IPS DF 6.9 (cell line): Measurements from ENCODE around the gene C4orf36.

Source experiments
- DNase-seq: peaks from one replicate; pipeline ENCODE4 v3.0.0-alpha.2; 2013; ENCODE audit warnings: low read depth, low spot score
- H3K27ac ChIP-seq: one replicate; pipeline ENCODE4 v1.5.1; 2013; ENCODE audit warnings: low read length, control low read depth
- H3K27me3 ChIP-seq: 2 replicates; pipeline ENCODE4 v1.6.1; 2013; ENCODE audit warnings: mild to moderate bottlenecking, low read length; ENCODE audit not compliant: control insufficient read depth, insufficient read depth
- H3K36me3 ChIP-seq: 2 replicates; pipeline ENCODE4 v1.6.1; 2013; ENCODE audit warnings: low read length; ENCODE audit not compliant: control insufficient read depth, insufficient read depth
- H3K4me1 ChIP-seq: 2 replicates; pipeline ENCODE4 v1.6.1; 2013; ENCODE audit warnings: low read length; ENCODE audit not compliant: control insufficient read depth, insufficient read depth
- H3K4me3 ChIP-seq: 2 replicates; pipeline ENCODE4 v1.5.1; 2013; ENCODE audit warnings: mild to moderate bottlenecking, low read length
- H3K9me3 ChIP-seq: 2 replicates; pipeline ENCODE4 v1.6.1; 2013; ENCODE audit warnings: low read length, inconsistent platforms; ENCODE audit not compliant: control insufficient read depth, insufficient read depth
- WGBS: extraction: QIAGEN DNeasy Blood & Tissue Kit; methylation state at CpG from one replicate; pipeline ENCODE4 v1.1.7; 2013; ENCODE audit warnings: mixed read lengths, missing lambda C conversion rate; ENCODE audit not compliant: insufficient read length, insufficient coverage; 5-methylcytosine and 5-hydroxymethylcytosine counted together

The C4orf36 gene

DNA sequence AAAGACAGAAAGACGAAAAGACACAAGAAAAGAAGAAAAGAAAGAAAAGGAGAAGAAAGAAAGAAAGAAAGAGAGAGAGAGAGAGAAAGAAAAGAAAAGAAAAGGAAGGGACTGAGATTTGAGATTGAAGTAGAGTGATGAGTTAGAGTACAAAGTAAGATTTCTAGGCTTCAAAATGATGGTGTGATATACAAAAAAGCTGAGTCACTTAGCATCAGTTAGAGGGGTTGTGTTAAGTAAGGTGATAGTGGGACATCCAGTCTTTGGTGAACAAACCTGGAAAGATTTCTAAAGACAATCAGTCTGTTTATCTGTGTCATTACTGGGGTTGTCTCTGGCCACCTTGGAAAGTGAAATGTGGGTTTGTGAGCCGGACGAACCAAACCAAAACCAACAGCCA, 56.5 kb downstream of the C4orf36 start:
- no peak overlapping the region for H3K4me3 ChIP-seq
- H3K27me3 ChIP-seq: no peaks in the 10 kb centered on the region
- H3K9me3 ChIP-seq: no peaks in the 10 kb centered on the region
- no peaks in the 10 kb centered on the region for H3K36me3 ChIP-seq
- H3K27ac ChIP-seq: no peak overlapping the region
- no peaks in the 10 kb centered on the region for H3K4me1 ChIP-seq
- no CpG with 5 or more reads among the region's 3 CpGs for WGBS
- DNase-seq: no peak

DNA sequence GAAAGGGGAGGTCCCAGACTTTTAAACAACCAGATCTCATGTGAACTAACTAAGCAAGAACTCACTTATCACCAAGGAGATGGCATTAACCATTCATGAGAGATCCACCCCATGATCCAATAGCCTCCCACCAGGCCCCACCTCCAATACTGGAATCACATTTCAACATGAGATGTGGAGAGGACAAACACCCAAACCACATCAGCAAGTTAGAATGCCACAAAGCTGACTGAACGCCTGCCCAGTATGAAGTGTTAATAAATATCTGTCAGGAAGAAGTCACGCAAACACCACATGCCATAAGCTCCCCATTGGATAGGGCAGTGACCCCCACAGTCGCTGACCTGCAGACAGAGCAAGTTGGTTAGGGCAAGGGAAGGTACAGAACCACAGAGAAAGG, 57.3 kb downstream of the C4orf36 start:
- DNase-seq: no peak

DNA sequence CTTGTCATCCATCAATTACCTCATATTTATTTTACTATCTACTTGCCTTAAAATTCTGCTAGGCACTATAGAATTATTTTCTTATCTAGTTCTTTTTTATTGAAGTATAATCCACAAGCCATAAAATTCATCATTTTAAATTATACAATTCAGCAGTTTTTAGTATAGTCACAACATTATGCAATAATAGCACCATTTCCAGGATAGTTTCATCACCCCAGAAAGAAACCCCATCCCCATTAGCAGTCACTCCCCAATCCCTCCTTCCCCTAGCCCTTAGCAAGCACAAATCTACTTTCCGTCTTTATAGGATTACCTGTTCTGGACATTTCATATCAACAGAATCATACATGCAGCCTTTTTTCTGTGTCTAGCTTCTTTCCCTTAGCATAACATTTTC, 58.6 kb downstream of the C4orf36 start:
- H3K4me1 ChIP-seq: no peaks in the 10 kb centered on the region
- H3K4me3 ChIP-seq: no peak overlapping the region
- no peaks in the 10 kb centered on the region for H3K9me3 ChIP-seq
- H3K36me3 ChIP-seq: no peaks in the 10 kb centered on the region
- no peaks in the 10 kb centered on the region for H3K27me3 ChIP-seq
- H3K27ac ChIP-seq: no peak overlapping the region
- no CpG with 5 or more reads among the region's 1 CpG for WGBS
- no peak for DNase-seq

More for the DNA sequence above, 57.3 kb downstream of the C4orf36 start:
- no CpG with 5 or more reads among the region's 3 CpGs for WGBS
- Histone ChIP-seq H3K27ac (no peak overlapping the region), H3K4me1 (no peaks in the 10 kb centered on the region), H3K4me3 (no peak overlapping the region), H3K36me3 (no peaks in the 10 kb centered on the region), H3K27me3 (no peaks in the 10 kb centered on the region), H3K9me3 (no peaks in the 10 kb centered on the region)

DNA sequence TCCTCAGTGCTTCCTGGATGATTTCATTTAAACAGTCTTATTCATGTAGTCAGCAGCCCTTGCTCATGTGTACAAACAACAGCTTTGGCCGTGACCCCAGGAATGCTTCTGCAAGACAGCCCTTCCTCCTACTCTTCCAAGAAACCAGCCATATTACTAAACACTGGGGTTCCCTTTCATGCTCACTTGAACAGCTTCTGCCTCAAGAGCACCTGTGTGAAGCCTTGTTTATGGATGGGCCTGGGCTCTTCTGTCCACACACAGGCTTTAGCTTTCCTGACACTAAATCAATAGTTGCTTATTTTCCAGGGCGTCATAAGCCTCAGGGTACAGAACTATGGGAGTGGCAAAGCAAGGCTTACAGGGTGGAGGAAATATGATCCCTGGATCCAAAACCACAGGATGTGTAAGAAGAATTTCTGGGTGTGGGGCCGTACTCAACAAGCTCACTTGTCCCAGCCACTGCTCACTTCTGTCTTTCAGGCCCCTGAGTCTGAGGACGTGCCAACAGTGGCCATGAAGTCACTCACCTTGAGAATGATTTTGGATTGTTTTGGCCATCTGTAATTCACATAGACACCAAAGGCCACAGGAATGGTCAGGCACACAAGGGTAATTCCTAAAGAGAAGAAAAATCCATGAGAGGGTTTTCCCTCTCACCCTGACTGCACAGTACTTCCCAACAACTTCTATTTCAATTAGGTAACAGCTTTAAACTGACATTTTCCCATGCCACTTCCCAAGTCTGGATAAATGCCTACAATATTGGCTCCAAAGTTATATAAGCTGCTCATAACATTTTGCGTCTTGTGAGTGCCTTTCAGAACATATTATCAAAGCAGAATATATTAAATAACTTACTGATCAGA, 60.7 kb downstream of the C4orf36 start:
- Histone ChIP-seq H3K36me3 (no peaks in the 10 kb centered on the region), H3K9me3 (no peaks in the 10 kb centered on the region), H3K4me1 (no peaks in the 10 kb centered on the region), H3K4me3 (no peak overlapping the region), H3K27me3 (no peaks in the 10 kb centered on the region), H3K27ac (no peak overlapping the region)
- WGBS: no CpG with 5 or more reads among the region's 5 CpGs
- DNase-seq: no peak
